Measurements from ENCODE around the gene GNG4. TPM values are rescaled to one million over a fixed set of nuclear protein-coding genes. Genes with fewer than 3 reads are reported as not detected.

GNG4 gene
- total and polyA plus RNA-seq, 9 of the 15 experiments (the other 6 are each of a cell fraction or from before 2014, with no cell fraction given): 0.06 to 0.58 (median 0.08) TPM; not detected in 4

DNA sequence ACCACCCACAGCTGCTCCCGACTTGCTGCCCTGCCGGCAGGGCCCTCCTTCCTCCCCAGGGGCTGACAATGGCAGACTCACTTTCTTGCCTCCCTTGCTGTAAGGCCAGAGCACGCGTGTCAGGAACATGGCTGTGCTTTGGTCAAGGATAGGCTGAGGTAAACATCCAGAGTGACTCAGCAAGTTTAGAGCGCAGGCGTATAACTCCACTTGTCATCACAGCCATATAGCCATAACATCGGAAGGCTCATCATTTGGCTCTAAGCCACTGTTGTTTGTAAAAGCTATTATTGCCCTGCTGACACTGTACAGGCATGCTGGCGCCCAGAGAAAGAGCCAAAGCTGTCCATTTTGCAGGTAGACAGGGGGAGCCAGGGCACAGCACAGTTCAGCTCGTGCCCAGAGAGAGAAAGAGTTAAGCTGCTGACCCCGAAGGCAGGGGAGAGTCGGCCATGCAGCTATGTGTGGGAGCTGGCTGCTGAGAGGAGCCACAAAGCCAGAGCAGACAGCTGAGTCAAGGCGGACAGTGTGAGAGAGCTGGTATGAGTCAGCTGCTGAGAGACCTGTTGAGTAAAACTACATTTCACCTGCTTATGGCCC is 60.6 kb downstream of the GNG4 start (continued):
- TF ChIP-seq ILK (tag; IDR thresholded peaks at IDR 0.05; ENCODE audit: borderline replicate concordance, low read depth) (peak; percentile 71; the same call in 1 of the 2 replicates), ADNP (tag; IDR thresholded peaks at IDR 0.05) (no peak), NFE2 (IDR thresholded peaks at IDR 0.05; ENCODE audit: low read depth) (peak; percentile 94), DMBX1 (CRISPR knock-in tag; IDR thresholded peaks at IDR 0.05; ENCODE audit: borderline replicate concordance) (peak; percentile 99), ZNF444 (CRISPR knock-in tag; IDR thresholded peaks at IDR 0.05) (peak; percentile 95), POLR2A (conservative IDR thresholded peaks at IDR 0.05) (no peak), RUNX1 (IDR thresholded peaks at IDR 0.05; ENCODE audit: low read depth) (no peak), HOXB6 (CRISPR knock-in tag; IDR thresholded peaks at IDR 0.05; ENCODE audit: borderline replicate concordance) (no peak), RBM25 (IDR thresholded peaks at IDR 0.05; ENCODE audit: low read depth, low read length, severe bottlenecking) (no peak), HMG20A (CRISPR knock-in tag; conservative IDR thresholded peaks at IDR 0.05) (0 out of 2 replicates have a peak, but pooled peaks have one; percentile 54), SNRNP70 (optimal IDR thresholded peaks at IDR 0.05; ENCODE audit: low read depth, low read length) (no peak), MIER1 (IDR thresholded peaks at IDR 0.05; ENCODE audit: low read depth) (no peak)
- TF ChIP-seq, protein P1, sequence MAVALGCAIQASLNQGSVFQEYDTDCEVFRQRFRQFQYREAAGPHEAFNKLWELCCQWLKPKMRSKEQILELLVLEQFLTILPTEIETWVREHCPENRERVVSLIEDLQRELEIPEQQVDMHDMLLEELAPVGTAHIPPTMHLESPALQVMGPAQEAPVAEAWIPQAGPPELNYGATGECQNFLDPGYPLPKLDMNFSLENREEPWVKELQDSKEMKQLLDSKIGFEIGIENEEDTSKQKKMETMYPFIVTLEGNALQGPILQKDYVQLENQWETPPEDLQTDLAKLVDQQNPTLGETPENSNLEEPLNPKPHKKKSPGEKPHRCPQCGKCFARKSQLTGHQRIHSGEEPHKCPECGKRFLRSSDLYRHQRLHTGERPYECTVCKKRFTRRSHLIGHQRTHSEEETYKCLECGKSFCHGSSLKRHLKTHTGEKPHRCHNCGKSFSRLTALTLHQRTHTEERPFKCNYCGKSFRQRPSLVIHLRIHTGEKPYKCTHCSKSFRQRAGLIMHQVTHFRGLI (CRISPR knock-in tag; IDR thresholded peaks at IDR 0.05): peak; percentile 95; the same call in 1 of the 2 replicates
- TF ChIP-seq, protein P2, sequence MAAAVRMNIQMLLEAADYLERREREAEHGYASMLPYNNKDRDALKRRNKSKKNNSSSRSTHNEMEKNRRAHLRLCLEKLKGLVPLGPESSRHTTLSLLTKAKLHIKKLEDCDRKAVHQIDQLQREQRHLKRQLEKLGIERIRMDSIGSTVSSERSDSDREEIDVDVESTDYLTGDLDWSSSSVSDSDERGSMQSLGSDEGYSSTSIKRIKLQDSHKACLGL (CRISPR knock-in tag; IDR thresholded peaks at IDR 0.05; ENCODE audit: borderline replicate concordance, poor library complexity, severe bottlenecking): peak; percentile 50
- TF ChIP-seq, protein P3, sequence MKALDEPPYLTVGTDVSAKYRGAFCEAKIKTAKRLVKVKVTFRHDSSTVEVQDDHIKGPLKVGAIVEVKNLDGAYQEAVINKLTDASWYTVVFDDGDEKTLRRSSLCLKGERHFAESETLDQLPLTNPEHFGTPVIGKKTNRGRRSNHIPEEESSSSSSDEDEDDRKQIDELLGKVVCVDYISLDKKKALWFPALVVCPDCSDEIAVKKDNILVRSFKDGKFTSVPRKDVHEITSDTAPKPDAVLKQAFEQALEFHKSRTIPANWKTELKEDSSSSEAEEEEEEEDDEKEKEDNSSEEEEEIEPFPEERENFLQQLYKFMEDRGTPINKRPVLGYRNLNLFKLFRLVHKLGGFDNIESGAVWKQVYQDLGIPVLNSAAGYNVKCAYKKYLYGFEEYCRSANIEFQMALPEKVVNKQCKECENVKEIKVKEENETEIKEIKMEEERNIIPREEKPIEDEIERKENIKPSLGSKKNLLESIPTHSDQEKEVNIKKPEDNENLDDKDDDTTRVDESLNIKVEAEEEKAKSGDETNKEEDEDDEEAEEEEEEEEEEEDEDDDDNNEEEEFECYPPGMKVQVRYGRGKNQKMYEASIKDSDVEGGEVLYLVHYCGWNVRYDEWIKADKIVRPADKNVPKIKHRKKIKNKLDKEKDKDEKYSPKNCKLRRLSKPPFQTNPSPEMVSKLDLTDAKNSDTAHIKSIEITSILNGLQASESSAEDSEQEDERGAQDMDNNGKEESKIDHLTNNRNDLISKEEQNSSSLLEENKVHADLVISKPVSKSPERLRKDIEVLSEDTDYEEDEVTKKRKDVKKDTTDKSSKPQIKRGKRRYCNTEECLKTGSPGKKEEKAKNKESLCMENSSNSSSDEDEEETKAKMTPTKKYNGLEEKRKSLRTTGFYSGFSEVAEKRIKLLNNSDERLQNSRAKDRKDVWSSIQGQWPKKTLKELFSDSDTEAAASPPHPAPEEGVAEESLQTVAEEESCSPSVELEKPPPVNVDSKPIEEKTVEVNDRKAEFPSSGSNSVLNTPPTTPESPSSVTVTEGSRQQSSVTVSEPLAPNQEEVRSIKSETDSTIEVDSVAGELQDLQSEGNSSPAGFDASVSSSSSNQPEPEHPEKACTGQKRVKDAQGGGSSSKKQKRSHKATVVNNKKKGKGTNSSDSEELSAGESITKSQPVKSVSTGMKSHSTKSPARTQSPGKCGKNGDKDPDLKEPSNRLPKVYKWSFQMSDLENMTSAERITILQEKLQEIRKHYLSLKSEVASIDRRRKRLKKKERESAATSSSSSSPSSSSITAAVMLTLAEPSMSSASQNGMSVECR (CRISPR knock-in tag; IDR thresholded peaks at IDR 0.05): no peak
- TF ChIP-seq, protein P4, sequence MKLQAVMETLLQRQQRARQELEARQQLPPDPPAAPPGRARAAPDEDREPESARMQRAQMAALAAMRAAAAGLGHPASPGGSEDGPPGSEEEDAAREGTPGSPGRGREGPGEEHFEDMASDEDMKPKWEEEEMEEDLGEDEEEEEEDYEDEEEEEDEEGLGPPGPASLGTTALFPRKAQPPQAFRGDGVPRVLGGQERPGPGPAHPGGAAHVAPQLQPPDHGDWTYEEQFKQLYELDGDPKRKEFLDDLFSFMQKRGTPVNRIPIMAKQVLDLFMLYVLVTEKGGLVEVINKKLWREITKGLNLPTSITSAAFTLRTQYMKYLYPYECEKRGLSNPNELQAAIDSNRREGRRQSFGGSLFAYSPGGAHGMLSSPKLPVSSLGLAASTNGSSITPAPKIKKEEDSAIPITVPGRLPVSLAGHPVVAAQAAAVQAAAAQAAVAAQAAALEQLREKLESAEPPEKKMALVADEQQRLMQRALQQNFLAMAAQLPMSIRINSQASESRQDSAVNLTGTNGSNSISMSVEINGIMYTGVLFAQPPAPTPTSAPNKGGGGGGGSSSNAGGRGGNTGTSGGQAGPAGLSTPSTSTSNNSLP (IDR thresholded peaks at IDR 0.05; ENCODE audit: borderline replicate concordance, low read depth, low read length): no peak
- TF ChIP-seq, protein P5, sequence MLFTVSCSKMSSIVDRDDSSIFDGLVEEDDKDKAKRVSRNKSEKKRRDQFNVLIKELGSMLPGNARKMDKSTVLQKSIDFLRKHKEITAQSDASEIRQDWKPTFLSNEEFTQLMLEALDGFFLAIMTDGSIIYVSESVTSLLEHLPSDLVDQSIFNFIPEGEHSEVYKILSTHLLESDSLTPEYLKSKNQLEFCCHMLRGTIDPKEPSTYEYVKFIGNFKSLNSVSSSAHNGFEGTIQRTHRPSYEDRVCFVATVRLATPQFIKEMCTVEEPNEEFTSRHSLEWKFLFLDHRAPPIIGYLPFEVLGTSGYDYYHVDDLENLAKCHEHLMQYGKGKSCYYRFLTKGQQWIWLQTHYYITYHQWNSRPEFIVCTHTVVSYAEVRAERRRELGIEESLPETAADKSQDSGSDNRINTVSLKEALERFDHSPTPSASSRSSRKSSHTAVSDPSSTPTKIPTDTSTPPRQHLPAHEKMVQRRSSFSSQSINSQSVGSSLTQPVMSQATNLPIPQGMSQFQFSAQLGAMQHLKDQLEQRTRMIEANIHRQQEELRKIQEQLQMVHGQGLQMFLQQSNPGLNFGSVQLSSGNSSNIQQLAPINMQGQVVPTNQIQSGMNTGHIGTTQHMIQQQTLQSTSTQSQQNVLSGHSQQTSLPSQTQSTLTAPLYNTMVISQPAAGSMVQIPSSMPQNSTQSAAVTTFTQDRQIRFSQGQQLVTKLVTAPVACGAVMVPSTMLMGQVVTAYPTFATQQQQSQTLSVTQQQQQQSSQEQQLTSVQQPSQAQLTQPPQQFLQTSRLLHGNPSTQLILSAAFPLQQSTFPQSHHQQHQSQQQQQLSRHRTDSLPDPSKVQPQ (CRISPR knock-in tag; IDR thresholded peaks at IDR 0.05; ENCODE audit: borderline replicate concordance): 0 out of 2 replicates have a peak, but pooled peaks have one; percentile 77

Measured in K562 (cell line).